Nephron (organoid): Measurements from ENCODE around the gene CDC5L.

Experiments
- H3K27ac Mint-ChIP-seq, 3 experiments: 2 replicates each; pipeline ENCODE4 v1.8.0; 2020; ENCODE audit warnings: mixed read lengths in 3 of 3, mild to moderate bottlenecking in 2 of 3, moderate library complexity in 1 of 3
- H3K27me3 Mint-ChIP-seq: 2 replicates; pipeline ENCODE4 v1.8.0; 2021; ENCODE audit warnings: low read depth, mild to moderate bottlenecking, moderate library complexity, mixed read lengths
- H3K36me3 Mint-ChIP-seq: 2 replicates; pipeline ENCODE4 v1.8.0; 2020; ENCODE audit warnings: low read depth, mixed read lengths
- H3K4me1 Mint-ChIP-seq: 2 replicates; pipeline ENCODE4 v1.8.0; 2020; ENCODE audit warnings: mixed read lengths
- H3K4me3 Mint-ChIP-seq, 3 experiments: 2 replicates each; pipeline ENCODE4 v1.8.0; 2020; ENCODE audit warnings: mild to moderate bottlenecking in 3 of 3, mixed read lengths in 3 of 3, moderate library complexity in 2 of 3
- H3K9me3 Mint-ChIP-seq: 2 replicates; pipeline ENCODE4 v1.8.0; 2020; ENCODE audit warnings: mixed read lengths
- CTCF ChIP-seq, 3 experiments: fragments of 200-600 bp; sonication (generic); IDR thresholded peaks; one replicate each; pipeline ENCODE4 v1.5.0; 2021; ENCODE audit warnings: antibody characterized with exemption in 3 of 3; ENCODE audit not compliant: unreplicated experiment in 3 of 3

The CDC5L gene

GRCh38 chr6:44470115-44470464 is 82.6 kb downstream of the CDC5L start:
- peak in 2 of 3 experiments; percentile 7 to 30 for TF ChIP-seq CTCF (IDR thresholded peaks at IDR 0.05; ENCODE audit: unreplicated experiment in 3 of 3)
- H3K36me3 Mint-ChIP-seq: no peaks in the 10 kb centered on the region
- H3K27ac Mint-ChIP-seq: no peak overlapping the region
- H3K27me3 Mint-ChIP-seq: peaks cover 46% of the 10 kb centered on the region
- peaks cover 6% of the 10 kb centered on the region for H3K4me1 Mint-ChIP-seq
- no peak overlapping the region for H3K4me3 Mint-ChIP-seq
- H3K9me3 Mint-ChIP-seq: no peaks in the 10 kb centered on the region

- no peak overlapping the region for H3K4me3 Mint-ChIP-seq
- H3K36me3 Mint-ChIP-seq: no peaks in the 10 kb centered on the region
- H3K27me3 Mint-ChIP-seq: peaks cover 52% of the 10 kb centered on the region
- H3K9me3 Mint-ChIP-seq: no peaks in the 10 kb centered on the region
- TF ChIP-seq CTCF (IDR thresholded peaks at IDR 0.05; ENCODE audit: unreplicated experiment in 3 of 3): no peak
- no peak overlapping the region for H3K27ac Mint-ChIP-seq
- H3K4me1 Mint-ChIP-seq: peaks cover 8% of the 10 kb centered on the region
Measured at GRCh38 chr6:44470746-44471145, 83.2 kb downstream of the CDC5L start.

GRCh38 chr6:44471271-44471981 is 83.9 kb downstream of the CDC5L start:
- Mint-ChIP-seq H3K36me3 (no peaks in the 10 kb centered on the region), H3K9me3 (no peaks in the 10 kb centered on the region), H3K27me3 (peaks cover 58% of the 10 kb centered on the region), H3K4me1 (peaks cover 8% of the 10 kb centered on the region), H3K4me3 (no peak overlapping the region), H3K27ac (no peak overlapping the region)
- no peak for TF ChIP-seq CTCF (IDR thresholded peaks at IDR 0.05; ENCODE audit: unreplicated experiment in 3 of 3)

- Mint-ChIP-seq H3K36me3 (no peaks in the 10 kb centered on the region), H3K4me3 (no peak overlapping the region), H3K4me1 (peaks cover 8% of the 10 kb centered on the region), H3K27ac (no peak overlapping the region), H3K9me3 (no peaks in the 10 kb centered on the region), H3K27me3 (peaks cover 67% of the 10 kb centered on the region)
- TF ChIP-seq CTCF (IDR thresholded peaks at IDR 0.05; ENCODE audit: unreplicated experiment in 3 of 3): no peak
Measured at GRCh38 chr6:44472250-44472945, 84.9 kb downstream of the CDC5L start.

GRCh38 chr6:44473393-44474189 is 86.1 kb downstream of the CDC5L start:
- no peak overlapping the region for H3K4me3 Mint-ChIP-seq
- peaks cover 8% of the 10 kb centered on the region for H3K4me1 Mint-ChIP-seq
- H3K27ac Mint-ChIP-seq: no peak overlapping the region
- no peak for TF ChIP-seq CTCF (IDR thresholded peaks at IDR 0.05; ENCODE audit: unreplicated experiment in 3 of 3)
- no peaks in the 10 kb centered on the region for H3K9me3 Mint-ChIP-seq
- no peaks in the 10 kb centered on the region for H3K36me3 Mint-ChIP-seq
- peaks cover 78% of the 10 kb centered on the region for H3K27me3 Mint-ChIP-seq
